ENCODE results near the gene ANKRD33B. TPM values are rescaled to one million over a fixed set of nuclear protein-coding genes. Genes with fewer than 3 reads are reported as not detected.
A peak's percentile ranks its signal among the peaks of the same experiment; 100 is the strongest.

The ANKRD33B gene
- total and polyA plus RNA-seq, 9 of the 15 experiments (the other 6 are each of a cell fraction or from before 2014, with no cell fraction given), result 0.10 to 1.7 (median 0.40) TPM

- peak; percentile 80 for TF ChIP-seq FOSL1 (tag; conservative IDR thresholded peaks at IDR 0.05)
- TF ChIP-seq RNF2 (IDR thresholded peaks at IDR 0.05), result no peak
- no peak for TF ChIP-seq NR4A1 (CRISPR knock-in tag; IDR thresholded peaks at IDR 0.05)
- TF ChIP-seq NR4A1 (tag; IDR thresholded peaks at IDR 0.05), result no peak
- TF ChIP-seq HDAC2 (IDR thresholded peaks at IDR 0.05), result no peak
- TF ChIP-seq FOXJ3 (CRISPR knock-in tag; IDR thresholded peaks at IDR 0.05), result no peak
- no peak for TF ChIP-seq PURB (CRISPR knock-in tag; IDR thresholded peaks at IDR 0.05; ENCODE audit: low read depth)
- TF ChIP-seq ZNF277 (CRISPR knock-in tag; IDR thresholded peaks at IDR 0.05; ENCODE audit: borderline replicate concordance), result no peak
- no peak for TF ChIP-seq MXD1 (CRISPR knock-in tag; IDR thresholded peaks at IDR 0.05; ENCODE audit: borderline replicate concordance, poor library complexity, severe bottlenecking)
- TF ChIP-seq TAF7 (tag; IDR thresholded peaks at IDR 0.05), result no peak
- TF ChIP-seq ZNF561 (CRISPR knock-in tag; conservative IDR thresholded peaks at IDR 0.05), result no peak
- TF ChIP-seq PML (IDR thresholded peaks at IDR 0.05; ENCODE audit: low read length), result no peak
- TF ChIP-seq ZNF655 (CRISPR knock-in tag; IDR thresholded peaks at IDR 0.05), result no peak
- peak; percentile 71 for TF ChIP-seq ETV1 (tag; conservative IDR thresholded peaks at IDR 0.05; ENCODE audit: low read depth)
- no peak for TF ChIP-seq TSC22D4 (tag; IDR thresholded peaks at IDR 0.05)
- TF ChIP-seq ZNF592 (IDR thresholded peaks at IDR 0.05), result peak; percentile 37; the same call in 1 of the 2 replicates
- TF ChIP-seq BACH1 (tag; IDR thresholded peaks at IDR 0.05), result no peak
- TF ChIP-seq ERF (CRISPR knock-in tag; IDR thresholded peaks at IDR 0.05), result no peak
- TF ChIP-seq ZNF184 (CRISPR knock-in tag; IDR thresholded peaks at IDR 0.05), result no peak
- no peak for TF ChIP-seq CEBPB (tag; IDR thresholded peaks at IDR 0.05)
- TF ChIP-seq ZNF584 (CRISPR knock-in tag; IDR thresholded peaks at IDR 0.05; ENCODE audit: low read depth), result peak; percentile 60; the same call in 1 of the 2 replicates
- no peak for TF ChIP-seq TEAD2 (tag; IDR thresholded peaks at IDR 0.05)
- no peak for TF ChIP-seq TEAD1 (CRISPR knock-in tag; IDR thresholded peaks at IDR 0.05)
- no peak for TF ChIP-seq MAFF (IDR thresholded peaks at IDR 0.05; ENCODE audit: low read length)
Measured at GRCh38 chr5:10704949-10705621, 141.2 kb downstream of the ANKRD33B start (continued).

All from K562 (cell line).